Mesothelial cell of epicardium (in vitro differentiated cells): ENCODE measurements around the gene CDC42EP2. TPM values are rescaled to one million over a fixed set of nuclear protein-coding genes. Genes with fewer than 3 reads are reported as not detected.

Experiments
- DNase-seq, 2 experiments: peaks; one replicate each; pipeline ENCODE4 v3.0.0; 2021; ENCODE audit warnings: low spot score in 2 of 2; ENCODE audit not compliant: unreplicated experiment in 2 of 2
- H3K27ac Mint-ChIP-seq: 2 replicates; pipeline ENCODE4 v1.8.0; 2021; ENCODE audit warnings: mixed read lengths
- H3K27me3 Mint-ChIP-seq: 2 replicates; pipeline ENCODE4 v1.8.0; 2021; ENCODE audit warnings: low read depth, mixed read lengths
- H3K36me3 Mint-ChIP-seq: 2 replicates; pipeline ENCODE4 v1.8.0; 2021; ENCODE audit warnings: mixed read lengths
- H3K4me1 Mint-ChIP-seq: 2 replicates; pipeline ENCODE4 v1.8.0; 2021; ENCODE audit warnings: mixed read lengths
- H3K4me3 Mint-ChIP-seq: 2 replicates; pipeline ENCODE4 v1.8.0; 2021; ENCODE audit warnings: mild to moderate bottlenecking, moderate library complexity, mixed read lengths
- H3K9me3 Mint-ChIP-seq: 2 replicates; pipeline ENCODE4 v1.8.0; 2021; ENCODE audit warnings: mixed read lengths
- CTCF ChIP-seq: fragments of 200-600 bp; sonication (generic); IDR thresholded peaks from one replicate; pipeline ENCODE4 v1.5.0; 2021; ENCODE audit warnings: antibody characterized with exemption; ENCODE audit not compliant: unreplicated experiment
- total RNA-seq: library from RNA; stranded (reverse); gene quantifications from 3 replicates; pipeline ENCODE4 v1.2.1, GENCODE V29; 2021

The CDC42EP2 gene
- total RNA-seq, 1 donor from 2014 or later, result 12.3 TPM

- Mint-ChIP-seq H3K36me3 (peaks cover 18% of the 10 kb centered on the region), H3K27ac (peak overlapping the region; percentile 83), H3K9me3 (no peaks in the 10 kb centered on the region), H3K4me3 (peak overlapping the region; percentile 76), H3K27me3 (peaks cover 24% of the 10 kb centered on the region), H3K4me1 (peaks cover 17% of the 10 kb centered on the region)
- TF ChIP-seq CTCF, result no peak
- DNase-seq, result no peak
Measured at GRCh38 chr11:65353376-65353775, 38.7 kb downstream of the CDC42EP2 start.

- TF ChIP-seq CTCF, result no peak
- Mint-ChIP-seq H3K27ac (peak overlapping the region; percentile 83), H3K36me3 (peaks cover 14% of the 10 kb centered on the region), H3K4me3 (peak overlapping the region; percentile 76), H3K4me1 (peaks cover 17% of the 10 kb centered on the region), H3K27me3 (peaks cover 24% of the 10 kb centered on the region), H3K9me3 (no peaks in the 10 kb centered on the region)
- DNase-seq, result no peak
Measured at GRCh38 chr11:65353900-65354264, 39.2 kb downstream of the CDC42EP2 start.

GRCh38 chr11:65354265-65355012, 39.8 kb downstream of the CDC42EP2 start, which contains the start of gene TIGD3:
Gene TIGD3 (plus strand): TSS chr11:65354751. CDS start chr11:65355809, 1,058 bp downstream.
- TF ChIP-seq CTCF, result no peak
- H3K27me3 Mint-ChIP-seq, result peaks cover 24% of the 10 kb centered on the region
- H3K4me3 Mint-ChIP-seq, result peak within 1 kb of the TSS; percentile 76
- no peaks in the 10 kb centered on the region for H3K9me3 Mint-ChIP-seq
- peaks cover 17% of the 10 kb centered on the region for H3K4me1 Mint-ChIP-seq
- H3K36me3 Mint-ChIP-seq, result peaks cover 10% of the 10 kb centered on the region
- peak; percentile 95 to 98 for DNase-seq
- peak within 1 kb of the TSS; percentile 83 for H3K27ac Mint-ChIP-seq

GRCh38 chr11:65355013-65355775, 40.5 kb downstream of the CDC42EP2 start:
- peaks cover 17% of the 10 kb centered on the region for H3K4me1 Mint-ChIP-seq
- peak overlapping the region; percentile 19 for H3K27ac Mint-ChIP-seq
- peak in 1 of 2 experiments; percentile 48 for DNase-seq
- peaks cover 24% of the 10 kb centered on the region for H3K27me3 Mint-ChIP-seq
- TF ChIP-seq CTCF, result no peak
- no peaks in the 10 kb centered on the region for H3K9me3 Mint-ChIP-seq
- peak overlapping the region; percentile 76 for H3K4me3 Mint-ChIP-seq
- peaks cover 7% of the 10 kb centered on the region for H3K36me3 Mint-ChIP-seq

- peaks cover 7% of the 10 kb centered on the region for H3K36me3 Mint-ChIP-seq
- no peaks in the 10 kb centered on the region for H3K9me3 Mint-ChIP-seq
- H3K27ac Mint-ChIP-seq, result peak overlapping the region; percentile 19
- peaks cover 17% of the 10 kb centered on the region for H3K4me1 Mint-ChIP-seq
- H3K27me3 Mint-ChIP-seq, result peaks cover 24% of the 10 kb centered on the region
- DNase-seq, result no peak
- peak overlapping the region; percentile 76 for H3K4me3 Mint-ChIP-seq
- no peak for TF ChIP-seq CTCF
Measured at GRCh38 chr11:65355776-65356393, 41.2 kb downstream of the CDC42EP2 start.
